Measurements from ENCODE around the gene CPSF6. TPM values are rescaled to one million over a fixed set of nuclear protein-coding genes. Genes with fewer than 3 reads are reported as not detected.

The CPSF6 gene
- total RNA-seq, 1 experiment from 2014 or later: 124 TPM

- TF ChIP-seq USF1 (CRISPR knock-in tag; IDR thresholded peaks at IDR 0.05) (no peak), GRHL2 (CRISPR knock-in tag; IDR thresholded peaks at IDR 0.05; ENCODE audit: insufficient replicate concordance, severe bottlenecking) (no peak)
- ChIA-PET CTCF (no interaction called here), POLR2A (no interaction called here)
- Mint-ChIP-seq H3K9me3 (no peaks in the 10 kb centered on the region), H3K27me3 (ENCODE audit: low read depth) (no peaks in the 10 kb centered on the region), H3K4me1 (peaks cover 6% of the 10 kb centered on the region; the same call in 1 of the 2 replicates), H3K36me3 (peaks cover 22% of the 10 kb centered on the region), H3K4me3 (no peak overlapping the region), H3K27ac (no peak overlapping the region)
- DNase-seq (ENCODE audit: low spot score) (no peak), ATAC-seq (no peak)
These were observed 33.1 kb downstream of the CPSF6 start for GRCh38 chr12:69272511-69272910.

GRCh38 chr12:69274861-69275260, 35.5 kb downstream of the CPSF6 start:
- CTCF ChIA-PET: interaction anchor here (1.4 kb wide), 1 partner anchor 118 kb away, joined by 4 read pairs; no protein-coding TSS in a partner anchor

More at GRCh38 chr12:69274861-69275260, 35.5 kb downstream of the CPSF6 start:
- TF ChIP-seq, protein P1, sequence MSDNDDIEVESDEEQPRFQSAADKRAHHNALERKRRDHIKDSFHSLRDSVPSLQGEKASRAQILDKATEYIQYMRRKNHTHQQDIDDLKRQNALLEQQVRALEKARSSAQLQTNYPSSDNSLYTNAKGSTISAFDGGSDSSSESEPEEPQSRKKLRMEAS (CRISPR knock-in tag; IDR thresholded peaks at IDR 0.05): no peak
- no peak for TF ChIP-seq E2F1 (CRISPR knock-in tag; IDR thresholded peaks at IDR 0.05)
- no peak for TF ChIP-seq AFF4 (CRISPR knock-in tag; IDR thresholded peaks at IDR 0.05; ENCODE audit: borderline replicate concordance)
- TF ChIP-seq EMX1 (CRISPR knock-in tag; IDR thresholded peaks at IDR 0.05): no peak
- no peak for TF ChIP-seq NFATC4 (CRISPR knock-in tag; IDR thresholded peaks at IDR 0.05)
- no peak for TF ChIP-seq ZNF232 (CRISPR knock-in tag; IDR thresholded peaks at IDR 0.05)
- no peak for TF ChIP-seq ZSCAN18 (CRISPR knock-in tag; IDR thresholded peaks at IDR 0.05)
- TF ChIP-seq ZNF396 (CRISPR knock-in tag; IDR thresholded peaks at IDR 0.05; ENCODE audit: borderline replicate concordance): no peak
- TF ChIP-seq FOXJ3 (CRISPR knock-in tag; IDR thresholded peaks at IDR 0.05; ENCODE audit: borderline replicate concordance): no peak
- TF ChIP-seq ZNF416 (CRISPR knock-in tag; IDR thresholded peaks at IDR 0.05): no peak
- TF ChIP-seq ZMAT4 (CRISPR knock-in tag; IDR thresholded peaks at IDR 0.05): no peak
- no peak for TF ChIP-seq TP53 (CRISPR knock-in tag; IDR thresholded peaks at IDR 0.05)
- TF ChIP-seq ZNF138 (CRISPR knock-in tag; conservative IDR thresholded peaks at IDR 0.05): no peak
- no peak for TF ChIP-seq RELA (CRISPR knock-in tag; IDR thresholded peaks at IDR 0.05; ENCODE audit: borderline replicate concordance)
- no peak for TF ChIP-seq ZNF512 (CRISPR knock-in tag; IDR thresholded peaks at IDR 0.05; ENCODE audit: borderline replicate concordance)
- TF ChIP-seq, protein P2, sequence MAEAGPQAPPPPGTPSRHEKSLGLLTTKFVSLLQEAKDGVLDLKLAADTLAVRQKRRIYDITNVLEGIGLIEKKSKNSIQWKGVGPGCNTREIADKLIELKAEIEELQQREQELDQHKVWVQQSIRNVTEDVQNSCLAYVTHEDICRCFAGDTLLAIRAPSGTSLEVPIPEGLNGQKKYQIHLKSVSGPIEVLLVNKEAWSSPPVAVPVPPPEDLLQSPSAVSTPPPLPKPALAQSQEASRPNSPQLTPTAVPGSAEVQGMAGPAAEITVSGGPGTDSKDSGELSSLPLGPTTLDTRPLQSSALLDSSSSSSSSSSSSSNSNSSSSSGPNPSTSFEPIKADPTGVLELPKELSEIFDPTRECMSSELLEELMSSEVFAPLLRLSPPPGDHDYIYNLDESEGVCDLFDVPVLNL (CRISPR knock-in tag; IDR thresholded peaks at IDR 0.05; ENCODE audit: borderline replicate concordance, low read depth): no peak
- TF ChIP-seq ZNF281 (CRISPR knock-in tag; IDR thresholded peaks at IDR 0.05): no peak
- POLR2A ChIA-PET: no interaction called here
- Mint-ChIP-seq H3K4me1 (peaks cover 6% of the 10 kb centered on the region; the same call in 1 of the 2 replicates), H3K9me3 (no peaks in the 10 kb centered on the region), H3K27ac (no peak overlapping the region), H3K27me3 (ENCODE audit: low read depth) (no peaks in the 10 kb centered on the region), H3K4me3 (no peak overlapping the region), H3K36me3 (peaks cover 15% of the 10 kb centered on the region)
- ATAC-seq: no peak
- no peak for DNase-seq (ENCODE audit: low spot score)
